Measurements from ENCODE around the gene FREM1.

DNA sequence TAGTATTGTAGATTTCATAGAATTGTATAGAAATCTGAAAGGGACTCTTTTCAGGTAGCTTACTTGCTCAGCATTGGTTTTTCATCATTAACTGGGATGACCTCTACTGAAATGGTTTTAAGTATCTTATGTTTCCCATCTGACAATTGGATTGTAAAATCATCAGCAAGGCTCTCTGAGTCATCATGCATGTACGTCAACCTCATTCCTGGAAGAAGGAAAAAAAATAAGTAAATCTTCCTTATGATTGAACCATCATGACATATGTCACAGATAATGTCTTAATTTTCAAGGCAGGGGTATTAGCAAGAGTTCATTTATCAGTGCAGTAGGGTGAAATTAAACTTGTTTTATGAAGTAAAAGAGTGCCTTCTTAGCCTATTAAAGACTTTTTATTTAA is 112.8 kb downstream of the FREM1 start:
- TF ChIP-seq EZH2 (IDR thresholded peaks at IDR 0.05; ENCODE audit: borderline replicate concordance, low read length) = no peak
- TF ChIP-seq, protein P1, sequence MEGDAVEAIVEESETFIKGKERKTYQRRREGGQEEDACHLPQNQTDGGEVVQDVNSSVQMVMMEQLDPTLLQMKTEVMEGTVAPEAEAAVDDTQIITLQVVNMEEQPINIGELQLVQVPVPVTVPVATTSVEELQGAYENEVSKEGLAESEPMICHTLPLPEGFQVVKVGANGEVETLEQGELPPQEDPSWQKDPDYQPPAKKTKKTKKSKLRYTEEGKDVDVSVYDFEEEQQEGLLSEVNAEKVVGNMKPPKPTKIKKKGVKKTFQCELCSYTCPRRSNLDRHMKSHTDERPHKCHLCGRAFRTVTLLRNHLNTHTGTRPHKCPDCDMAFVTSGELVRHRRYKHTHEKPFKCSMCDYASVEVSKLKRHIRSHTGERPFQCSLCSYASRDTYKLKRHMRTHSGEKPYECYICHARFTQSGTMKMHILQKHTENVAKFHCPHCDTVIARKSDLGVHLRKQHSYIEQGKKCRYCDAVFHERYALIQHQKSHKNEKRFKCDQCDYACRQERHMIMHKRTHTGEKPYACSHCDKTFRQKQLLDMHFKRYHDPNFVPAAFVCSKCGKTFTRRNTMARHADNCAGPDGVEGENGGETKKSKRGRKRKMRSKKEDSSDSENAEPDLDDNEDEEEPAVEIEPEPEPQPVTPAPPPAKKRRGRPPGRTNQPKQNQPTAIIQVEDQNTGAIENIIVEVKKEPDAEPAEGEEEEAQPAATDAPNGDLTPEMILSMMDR (IDR thresholded peaks at IDR 0.05; ENCODE audit: low read length) = no peak
